Pancreas (tissue), 10 donors: Measurements from ENCODE around the gene TST. TPM values are rescaled to one million over a fixed set of nuclear protein-coding genes. Genes with fewer than 3 reads are reported as not detected.
A peak's percentile ranks its signal among the peaks of the same experiment; 100 is the strongest.

ENCODE experiments used
- ATAC-seq, 4 donors: fragments of 200-7000 bp; cut with Tn5 transposase; one replicate each; pipeline versions ENCODE4 v1.8.0 to v1.9.1; 2020; ENCODE audit warnings: mild to moderate bottlenecking in 4 of 4, moderate library complexity in 4 of 4
- DNase-seq, 6 donors: peaks; one replicate each; pipeline ENCODE4 v3.0.0-alpha.2; 2020
- FAIRE-seq: peaks from 2 replicates; lab custom pipeline; 2012; peaks lifted over from hg19 to GRCh38; lab: Jason Lieb, UNC
- H3K27ac ChIP-seq, 4 donors: fragments of 200-600 bp; sonication (generic); 1 replicate in 3 of 4; 2 replicates in 1 of 4; pipeline versions ENCODE4 v1.5.0 to v1.8.0; 2020
- H3K27me3 ChIP-seq, 4 donors: fragments of 200-600 bp; one replicate each; pipeline ENCODE4 v1.8.0; 2021
- H3K36me3 ChIP-seq, 3 donors: fragments of 200-600 bp; sonication (generic) in 1 of 3; one replicate each; pipeline versions ENCODE4 v1.5.0 to v1.8.0; 2020 to 2021
- H3K4me1 ChIP-seq, 3 donors: fragments of 200-600 bp; one replicate each; pipeline ENCODE4 v1.8.0; 2021
- H3K4me3 ChIP-seq, 4 donors: fragments of 200-600 bp; sonication (generic) in 2 of 4; one replicate each; pipeline versions ENCODE4 v1.5.0 to v1.8.0; 2020 to 2021
- H3K9me3 ChIP-seq, 4 donors: fragments of 200-600 bp; one replicate each; pipeline ENCODE4 v1.8.0; 2021
- CTCF ChIP-seq, 4 donors: fragments of 200-600 bp; sonication (generic) in 3 of 4; IDR thresholded peaks; one replicate each; pipeline versions ENCODE4 v1.5.0 to v1.8.0; 2021; ENCODE audit warnings: antibody characterized with exemption in 4 of 4
- WGBS, 2 donors: extraction: QIAGEN DNeasy Blood & Tissue Kit; methylation state at CpG; one replicate each; pipeline ENCODE4 v1.1.7; 2013; 5-methylcytosine and 5-hydroxymethylcytosine counted together
- intact Hi-C, 3 donors: fragments of 100-400 bp; cut with DNase I; formaldehyde crosslinking; loops; one replicate each; pipeline versions ENCODE4 v1.11.1 to v1.14.2; 2022
- polyA plus RNA-seq, 2 donors: library from polyadenylated mRNA; stranded (reverse); fragments of 200-250 nt; gene quantifications; one replicate each; pipeline ENCODE4 v1.2.3, GENCODE V29; 2013
- total RNA-seq, 6 donors: library from RNA; stranded (reverse); fragmentation: NEBNext Ultra II Directional in 4 of 6; extraction: Animal tissue kit (Norgen Biotek cat#: 25700) in 4 of 6; gene quantifications; one replicate each; pipeline versions ENCODE4 v1.2.1 to v1.2.4, GENCODE V29; 2021 to 2023
- donor health status: healthy with polysubstance abuse.
- donor health status: DM: no; HTN: no; CAD: no; lungs with moderate emphysema.
- donor health status: DM: no; HTN: no; CAD: no.
- donor health status: control.
- donor health status: control.
- donor health status: Bipolar disorder and iron deficiency.
- donor health status: DM: yes; HTN: yes; CAD: no.
- donor health status: DM: no; HTN: no; CAD: no.
- donor health status: DM: no; HTN: no; CAD: no.
- donor health status: DM: yes; HTN: yes; CAD: no.

TST gene
- total and polyA plus RNA-seq, 8 donors = 22.9 to 52.3 (median 37.6) TPM

- 60 to 88% methylated on average over 2 of the region's 2 CpGs for WGBS, 2 donors
- H3K27ac ChIP-seq = no peak overlapping the region
- intact Hi-C loops = no loop called here
- no peaks in the 10 kb centered on the region for H3K4me1 ChIP-seq
- H3K36me3 ChIP-seq = no peaks in the 10 kb centered on the region
- no peak overlapping the region for H3K4me3 ChIP-seq
- ATAC-seq (no peak), FAIRE-seq (no peak), DNase-seq (peak in 1 of 6 donors; percentile 30)
- no peak for TF ChIP-seq CTCF (IDR thresholded peaks at IDR 0.05)
- H3K27me3 ChIP-seq = peaks cover 0 to 9% (median 0%) of the 10 kb centered on the region in 4 donors
- no peaks in the 10 kb centered on the region for H3K9me3 ChIP-seq
Measured at GRCh38 chr22:36965696-36966095, 53.6 kb downstream of the TST start.

- no peak for TF ChIP-seq CTCF (IDR thresholded peaks at IDR 0.05)
- H3K4me1 ChIP-seq = no peaks in the 10 kb centered on the region
- H3K27ac ChIP-seq = no peak overlapping the region
- H3K9me3 ChIP-seq = no peaks in the 10 kb centered on the region
- FAIRE-seq = no peak
- H3K36me3 ChIP-seq = no peaks in the 10 kb centered on the region
- no peak overlapping the region for H3K4me3 ChIP-seq
- peak in 1 of 6 donors; percentile 10 for DNase-seq
- no peak for ATAC-seq
- intact Hi-C loops = no loop called here
- peaks cover 0 to 9% (median 0%) of the 10 kb centered on the region in 4 donors for H3K27me3 ChIP-seq
Measured at GRCh38 chr22:36964106-36964505, 55.1 kb downstream of the TST start.

- Histone ChIP-seq H3K4me3 (no peak overlapping the region), H3K27ac (no peak overlapping the region), H3K36me3 (no peaks in the 10 kb centered on the region), H3K9me3 (no peaks in the 10 kb centered on the region), H3K4me1 (no peaks in the 10 kb centered on the region), H3K27me3 (peaks cover 0 to 9% (median 0%) of the 10 kb centered on the region in 4 donors)
- TF ChIP-seq CTCF (IDR thresholded peaks at IDR 0.05) = no peak
- WGBS, 2 donors = 45 to 70% methylated on average over 2 of the region's 2 CpGs
- DNase-seq (no peak), FAIRE-seq (no peak), ATAC-seq (no peak)
- intact Hi-C loops = no loop called here
Measured at GRCh38 chr22:36963302-36963701, 55.9 kb downstream of the TST start.

- no peak overlapping the region for H3K4me3 ChIP-seq
- FAIRE-seq = no peak
- WGBS, 2 donors = 33 to 46% methylated on average over 3 of the region's 3 CpGs
- H3K27ac ChIP-seq = no peak overlapping the region
- TF ChIP-seq CTCF (IDR thresholded peaks at IDR 0.05) = no peak
- no peaks in the 10 kb centered on the region for H3K9me3 ChIP-seq
- no peaks in the 10 kb centered on the region for H3K36me3 ChIP-seq
- no peak for DNase-seq
- intact Hi-C loops = no loop called here
- H3K4me1 ChIP-seq = no peaks in the 10 kb centered on the region
- no peak for ATAC-seq
- peaks cover 0 to 9% (median 0%) of the 10 kb centered on the region in 4 donors for H3K27me3 ChIP-seq
Measured at GRCh38 chr22:36961626-36962025, 57.6 kb downstream of the TST start.

Other genes with a start within 250 kb of the TST start
- 10 to 100 TPM; 11.7 to 21.1 (median 14.1) TPM for gene IFT27, start 243.3 kb downstream of the TST start, total RNA-seq
- gene IFT27, start 243.3 kb downstream of the TST start, polyA plus RNA-seq = 10 to 100 TPM; 21.9 to 23.8 TPM
- not detected for gene PVALB, start 202.4 kb downstream of the TST start, total RNA-seq
- under 1 TPM in 1 of 2 donors, not detected in 1; 0.54 TPM for gene PVALB, start 202.4 kb downstream of the TST start, polyA plus RNA-seq
- 1 to 10 TPM in 4 of 6 donors, under 1 TPM in 2; 0.32 to 7.1 (median 1.8) TPM for gene NCF4, start 158.4 kb downstream of the TST start, total RNA-seq
- gene NCF4, start 158.4 kb downstream of the TST start, polyA plus RNA-seq = 1 to 10 TPM; 4.0 to 6.5 TPM
- 1 to 10 TPM in 4 of 6 donors, under 1 TPM in 2; 0.46 to 4.3 (median 1.8) TPM for gene CSF2RB, start 105.8 kb downstream of the TST start, total RNA-seq
- gene CSF2RB, start 105.8 kb downstream of the TST start, polyA plus RNA-seq = 1 to 10 TPM in 1 of 2 donors, under 1 TPM in 1; 0.87 to 2.6 TPM
- gene MPST, start 295 bp upstream of the TST start, total RNA-seq = 10 to 100 TPM; 46.4 to 77.2 (median 50.9) TPM
- gene MPST, start 295 bp upstream of the TST start, polyA plus RNA-seq = 100 to 1,000 TPM in 1 of 2 donors, 10 to 100 TPM in 1; 56.1 to 161 TPM
- 1 to 10 TPM; 2.6 to 9.1 (median 3.3) TPM for gene KCTD17, start 32.3 kb upstream of the TST start, total RNA-seq
- gene KCTD17, start 32.3 kb upstream of the TST start, polyA plus RNA-seq = 10 to 100 TPM; 10.3 to 11.8 TPM
- gene TMPRSS6, start 90.3 kb upstream of the TST start, total RNA-seq = 1 to 10 TPM in 1 of 6 donors, under 1 TPM in 5; 0.13 to 1.0 (median 0.30) TPM
- 1 to 10 TPM; 1.3 to 3.1 TPM for gene TMPRSS6, start 90.3 kb upstream of the TST start, polyA plus RNA-seq
- gene IL2RB, start 130.5 kb upstream of the TST start, total RNA-seq = under 1 TPM; 0.05 to 1.00 (median 0.58) TPM
- gene IL2RB, start 130.5 kb upstream of the TST start, polyA plus RNA-seq = under 1 TPM; 0.05 to 0.19 TPM
- gene C1QTNF6, start 168.8 kb upstream of the TST start, total RNA-seq = 1 to 10 TPM; 1.2 to 8.0 (median 2.1) TPM
- gene C1QTNF6, start 168.8 kb upstream of the TST start, polyA plus RNA-seq = 10 to 100 TPM in 1 of 2 donors, 1 to 10 TPM in 1; 9.8 to 10.9 TPM
- gene SSTR3, start 193.0 kb upstream of the TST start, total RNA-seq = 1 to 10 TPM in 3 of 6 donors, under 1 TPM in 3; 0.32 to 1.6 (median 0.94) TPM
- gene SSTR3, start 193.0 kb upstream of the TST start, polyA plus RNA-seq = 1 to 10 TPM; 3.3 to 8.7 TPM
- 10 to 100 TPM in 1 of 6 donors, 1 to 10 TPM in 4, under 1 TPM in 1; 0.91 to 12.8 (median 3.2) TPM for gene RAC2, start 224.8 kb upstream of the TST start, total RNA-seq
- gene RAC2, start 224.8 kb upstream of the TST start, polyA plus RNA-seq = 1 to 10 TPM; 2.2 to 3.7 TPM